ENCODE measurements around the gene FKBP4.
"Not testable (repeated sequence)": the region's sequence is repeated elsewhere in the genome, so short reads cannot be mapped to it uniquely, and the experiment has no call there.

FKBP4 gene

GRCh38 chr12:2764398-2764797 lies 30.4 kb upstream of the FKBP4 start:
- no peak overlapping the region for H3K4me3 ChIP-seq (ENCODE audit: low read depth, low read length)

GRCh38 chr12:2765052-2765451 lies 29.7 kb upstream of the FKBP4 start:
- no peak overlapping the region for H3K4me3 ChIP-seq (ENCODE audit: low read depth, low read length)
- H3K36me3 ChIP-seq (replicated peaks), result no peaks in the 10 kb centered on the region
- no peak for DNase-seq
- in situ Hi-C loops (cut with HindIII; ENCODE audit: low pct_ligation_motif_present, low sequenced_read_pairs), result no loop called here
- no peaks in the 10 kb centered on the region for H3K27me3 ChIP-seq (replicated peaks)
- no peak overlapping the region for H3K27ac ChIP-seq
- no peak for TF ChIP-seq CTCF (IDR thresholded peaks at IDR 0.05; ENCODE audit: low read depth, low read length, missing control alignments)

More at GRCh38 chr12:2764398-2764797, 30.4 kb upstream of the FKBP4 start:
- Histone ChIP-seq H3K27ac (no peak overlapping the region), H3K36me3 (replicated peaks) (no peaks in the 10 kb centered on the region), H3K27me3 (replicated peaks) (no peaks in the 10 kb centered on the region)
- no peak for TF ChIP-seq CTCF (IDR thresholded peaks at IDR 0.05; ENCODE audit: low read depth, low read length, missing control alignments)
- no peak for DNase-seq
- in situ Hi-C loops (cut with HindIII; ENCODE audit: low pct_ligation_motif_present, low sequenced_read_pairs), result no loop called here

GRCh38 chr12:2765608-2766007 lies 29.2 kb upstream of the FKBP4 start:
- H3K4me3 ChIP-seq (ENCODE audit: low read depth, low read length), result no peak overlapping the region
- no peak for DNase-seq
- no peaks in the 10 kb centered on the region for H3K27me3 ChIP-seq (replicated peaks)
- H3K27ac ChIP-seq, result no peak overlapping the region
- TF ChIP-seq CTCF (IDR thresholded peaks at IDR 0.05; ENCODE audit: low read depth, low read length, missing control alignments), result no peak
- in situ Hi-C loops (cut with HindIII; ENCODE audit: low pct_ligation_motif_present, low sequenced_read_pairs), result no loop called here
- H3K36me3 ChIP-seq (replicated peaks), result no peaks in the 10 kb centered on the region

DNA sequence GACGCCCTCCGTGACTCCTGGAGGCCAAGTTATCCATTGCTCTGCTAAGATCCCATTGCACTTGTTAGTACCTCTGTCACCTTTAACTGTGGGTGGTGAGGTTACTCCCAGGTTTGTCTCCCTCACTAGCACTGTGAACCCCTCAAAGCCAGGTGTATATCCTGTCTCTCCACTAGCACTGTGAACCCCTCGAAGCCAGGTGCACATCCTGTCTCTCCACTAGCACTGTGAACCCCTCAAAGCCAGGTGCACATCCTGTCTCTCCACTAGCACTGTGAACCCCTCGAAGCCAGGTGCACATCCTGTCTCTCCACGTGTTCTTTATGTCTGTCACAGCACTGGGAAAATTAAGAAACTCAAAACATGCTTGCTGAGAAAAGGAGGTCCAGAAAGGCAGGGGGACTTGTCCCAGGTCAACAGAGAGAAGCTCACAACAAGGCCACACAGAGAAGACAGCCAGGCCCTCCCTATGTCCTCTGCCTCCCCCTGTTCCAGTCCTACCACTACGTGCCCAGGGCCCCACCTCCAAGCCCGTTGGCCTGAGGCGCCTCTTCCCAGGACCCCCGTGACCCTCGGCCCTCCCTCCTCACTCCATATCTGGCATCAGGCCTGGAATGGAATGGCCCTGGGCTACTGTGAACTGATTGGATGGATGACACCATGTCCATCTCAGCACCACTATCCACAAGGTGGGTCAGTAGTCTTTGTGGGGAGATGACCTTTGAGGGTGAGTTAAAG lies 26.4 kb upstream of the FKBP4 start:
- in situ Hi-C loops (cut with HindIII; ENCODE audit: low pct_ligation_motif_present, low sequenced_read_pairs), result no loop called here
- no peaks in the 10 kb centered on the region for H3K36me3 ChIP-seq (replicated peaks)
- no peak for DNase-seq
- no peak for TF ChIP-seq CTCF (IDR thresholded peaks at IDR 0.05; ENCODE audit: low read depth, low read length, missing control alignments)
- no peak overlapping the region for H3K4me3 ChIP-seq (ENCODE audit: low read depth, low read length)
- no peaks in the 10 kb centered on the region for H3K27me3 ChIP-seq (replicated peaks)
- H3K27ac ChIP-seq, result no peak overlapping the region

DNA sequence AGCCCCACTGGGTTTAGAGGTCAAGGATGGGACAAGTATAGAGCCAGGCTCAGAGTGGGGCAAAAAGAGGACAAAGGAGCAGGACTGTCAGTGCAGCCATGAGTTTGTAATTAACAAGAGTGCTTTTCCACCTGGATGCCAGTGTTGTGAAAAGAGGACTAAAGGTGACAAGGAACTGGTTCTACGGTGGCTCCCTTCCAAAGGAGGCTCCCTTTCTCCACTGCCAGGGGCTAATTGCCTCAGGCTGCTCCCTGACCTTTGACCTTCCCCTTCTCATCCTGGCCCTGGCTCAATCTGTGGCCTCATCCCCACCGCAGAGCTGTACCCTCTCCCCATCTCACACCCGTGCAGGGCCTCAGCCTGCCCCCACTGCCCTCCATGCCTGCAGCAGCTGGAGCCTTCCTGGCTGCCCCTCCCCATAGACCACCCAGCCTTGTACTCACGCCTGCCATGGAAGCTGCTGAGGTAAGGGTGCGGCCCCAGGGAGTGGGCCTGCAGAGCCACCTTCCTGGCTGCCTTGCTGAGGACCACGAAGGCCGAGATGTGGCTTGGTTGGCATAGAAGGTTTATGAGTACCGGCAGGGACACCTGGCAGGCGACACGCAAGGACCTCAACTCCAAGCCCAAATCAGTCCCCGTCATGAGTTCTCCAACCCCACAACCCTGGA lies 24.8 kb upstream of the FKBP4 start:
- Histone ChIP-seq H3K27me3 (replicated peaks) (no peaks in the 10 kb centered on the region), H3K4me3 (ENCODE audit: low read depth, low read length) (no peak overlapping the region), H3K36me3 (replicated peaks) (no peaks in the 10 kb centered on the region), H3K27ac (no peak overlapping the region)
- in situ Hi-C loops (cut with HindIII; ENCODE audit: low pct_ligation_motif_present, low sequenced_read_pairs), result no loop called here
- DNase-seq, result no peak
- TF ChIP-seq CTCF (IDR thresholded peaks at IDR 0.05; ENCODE audit: low read depth, low read length, missing control alignments), result no peak

- in situ Hi-C loops (cut with HindIII; ENCODE audit: low pct_ligation_motif_present, low sequenced_read_pairs); DNase-seq; H3K36me3 ChIP-seq (replicated peaks); H3K4me3 ChIP-seq (ENCODE audit: low read depth, low read length); H3K27ac ChIP-seq; H3K27me3 ChIP-seq (replicated peaks): not testable (repeated sequence)
Observed at GRCh38 chr12:2770544-2770943, 24.2 kb upstream of the FKBP4 start.
